ENCODE measurements around the gene FHOD1. TPM values are rescaled to one million over a fixed set of nuclear protein-coding genes. Genes with fewer than 3 reads are reported as not detected.

The FHOD1 gene
- total and polyA plus RNA-seq, 12 donors: 11.6 to 71.1 (median 19.1) TPM

GRCh38 chr16:67246081-67246755, 1.1 kb downstream of the FHOD1 start:
- TF ChIP-seq CTCF (IDR thresholded peaks at IDR 0.05): peak in 8 of 9 donors; percentile 13 to 62 (median 48)
- H3K9me3 ChIP-seq: no peaks in the 10 kb centered on the region
- WGBS, 2 donors: 0 to 1% methylated on average over 42 to 48 of the region's 48 CpGs
- H3K27ac ChIP-seq: peak overlapping the region; percentile 93 to 99 (median 96)
- H3K4me3 ChIP-seq: peak overlapping the region; percentile 69 to 97 (median 84)
- H3K4me1 ChIP-seq: peaks cover 34 to 78% (median 67%) of the 10 kb centered on the region in 9 donors
- intact Hi-C loops (cut with DNase I): loop anchor here in 2 of 10 donors (2.0 to 5.0 kb wide), 3 partner anchors 19 to 64 kb away; partner anchors contain the start of genes E2F4 (in 1 of the 2), EXOC3L1 (in 1 of the 2), MATCAP1 (in 1 of the 2) and TMEM208 (in 1 of the 2)
- H3K36me3 ChIP-seq: peaks cover 0 to 5% (median 0%) of the 10 kb centered on the region in 9 donors
- H3K27me3 ChIP-seq: peaks cover 0 to 34% (median 0%) of the 10 kb centered on the region in 7 donors
- ATAC-seq (peak; percentile 37 to 76 (median 62)), DNase-seq (peak; percentile 84 to 88)

GRCh38 chr16:67245674-67246080, 1.6 kb downstream of the FHOD1 start:
- WGBS, 2 donors: 8 to 12% methylated on average over 8 of the region's 8 CpGs
- intact Hi-C loops (cut with DNase I): loop anchor here in 2 of 10 donors (2.0 to 5.0 kb wide), 3 partner anchors 19 to 63 kb away; partner anchors contain the start of genes E2F4 (in 1 of the 2), EXOC3L1 (in 1 of the 2), MATCAP1 (in 1 of the 2) and TMEM208 (in 1 of the 2)
- DNase-seq (peak in 1 of 2 donors; percentile 73), ATAC-seq (no peak)
- no peaks in the 10 kb centered on the region for H3K9me3 ChIP-seq
- peaks cover 0 to 5% (median 0%) of the 10 kb centered on the region in 9 donors for H3K36me3 ChIP-seq
- peak overlapping the region; percentile 93 to 99 (median 96) for H3K27ac ChIP-seq
- H3K27me3 ChIP-seq: peaks cover 0 to 29% (median 0%) of the 10 kb centered on the region in 7 donors
- no peak for TF ChIP-seq CTCF (IDR thresholded peaks at IDR 0.05)
- H3K4me3 ChIP-seq: peak overlapping the region; percentile 69 to 97 (median 84)
- H3K4me1 ChIP-seq: peaks cover 39 to 84% (median 72%) of the 10 kb centered on the region in 9 donors

DNA sequence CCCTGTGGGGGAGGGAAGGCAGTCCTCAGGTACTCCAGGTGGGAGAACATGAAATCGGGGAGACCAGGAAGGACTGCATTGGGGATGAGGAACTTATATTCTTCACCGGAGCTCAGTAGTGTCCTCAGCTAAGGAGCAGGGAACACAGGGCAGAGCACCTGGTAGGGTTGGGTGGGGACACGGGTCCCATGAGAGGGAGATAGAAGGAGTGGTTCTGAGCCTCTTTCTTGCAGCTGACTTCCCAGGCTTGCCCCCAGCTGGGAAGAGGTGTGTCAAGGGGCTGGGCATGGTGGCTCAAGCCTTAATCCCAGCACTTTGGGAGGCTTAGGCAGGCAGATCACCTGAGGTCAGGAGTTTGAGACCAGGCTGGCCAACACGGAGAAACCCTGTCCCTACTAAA, 2.1 kb downstream of the FHOD1 start:
- Histone ChIP-seq H3K4me1 (peaks cover 43 to 86% (median 77%) of the 10 kb centered on the region in 9 donors), H3K27ac (peak overlapping the region; percentile 93 to 99 (median 96)), H3K27me3 (peaks cover 0 to 24% (median 0%) of the 10 kb centered on the region in 7 donors), H3K9me3 (no peaks in the 10 kb centered on the region), H3K4me3 (peak overlapping the region in 9 of 10 donors; percentile 69 to 97 (median 85)), H3K36me3 (peaks cover 0 to 9% (median 0%) of the 10 kb centered on the region in 9 donors)
- intact Hi-C loops (cut with DNase I): loop anchor here in 2 of 10 donors (5.0 kb wide), 2 partner anchors 53 to 63 kb away; partner anchors contain the start of genes E2F4 (in 1 of the 2), EXOC3L1 (in 1 of the 2) and MATCAP1 (in 1 of the 2)
- DNase-seq (no peak), ATAC-seq (no peak)
- no peak for TF ChIP-seq CTCF (IDR thresholded peaks at IDR 0.05)
- WGBS, 2 donors: 55 to 64% methylated on average over 4 of the region's 4 CpGs
